Heart right ventricle (tissue), 16 donors: ENCODE measurements around the gene TEAD1. TPM values are rescaled to one million over a fixed set of nuclear protein-coding genes. Genes with fewer than 3 reads are reported as not detected.

Experiments
- ATAC-seq, 8 donors: fragments of 200-7000 bp; cut with Tn5 transposase; one replicate each; pipeline ENCODE4 v1.9.1; 2020; ENCODE audit warnings: mild to moderate bottlenecking in 8 of 8, moderate library complexity in 8 of 8, moderate number of reproducible peaks in 1 of 8
- DNase-seq, 2 donors: peaks; one replicate each; pipeline ENCODE4 v3.0.0-alpha.2; 2020
- H3K27ac ChIP-seq, 10 donors: fragments of 200-600 bp; sonication (generic) in 2 of 10; one replicate each; pipeline versions ENCODE4 v1.5.0 to v1.8.0; 2020 to 2022; ENCODE audit warnings: mild to moderate bottlenecking in 3 of 10
- H3K27me3 ChIP-seq, 7 donors: fragments of 200-600 bp; one replicate each; pipeline ENCODE4 v1.8.0; 2021 to 2022; ENCODE audit warnings: mild to moderate bottlenecking in 2 of 7
- H3K36me3 ChIP-seq, 9 donors: fragments of 200-600 bp; sonication (generic) in 1 of 9; one replicate each; pipeline versions ENCODE4 v1.5.0 to v1.8.0; 2020 to 2022; ENCODE audit warnings: mild to moderate bottlenecking in 2 of 9
- H3K4me1 ChIP-seq, 9 donors: fragments of 200-600 bp; sonication (generic) in 1 of 9; one replicate each; pipeline versions ENCODE4 v1.5.0 to v1.8.0; 2020 to 2022; ENCODE audit warnings: mild to moderate bottlenecking in 4 of 9
- H3K4me3 ChIP-seq, 10 donors: fragments of 200-600 bp; sonication (generic) in 2 of 10; one replicate each; pipeline versions ENCODE4 v1.5.0 to v1.8.0; 2020 to 2022; ENCODE audit warnings: mild to moderate bottlenecking in 7 of 10, moderate library complexity in 2 of 10
- H3K9me3 ChIP-seq, 11 donors: fragments of 200-600 bp in 10 of 11; sonication (generic) in 2 of 11; one replicate each; pipeline versions ENCODE4 v1.5.0 to v1.8.0; 2013 to 2022; ENCODE audit warnings: mild to moderate bottlenecking in 2 of 11, control low read depth in 1 of 11, moderate library complexity in 1 of 11
- CTCF ChIP-seq, 9 donors: fragments of 200-600 bp; sonication (generic) in 2 of 9; IDR thresholded peaks; one replicate each; pipeline versions ENCODE4 v1.5.0 to v1.8.0; 2021 to 2022; ENCODE audit warnings: antibody characterized with exemption in 9 of 9, mild to moderate bottlenecking in 5 of 9, moderate library complexity in 1 of 9
- WGBS, 2 donors: extraction: QIAGEN DNeasy Blood & Tissue Kit; methylation state at CpG; one replicate each; pipeline ENCODE4 v1.1.7; 2013; ENCODE audit warnings: inconsistent platforms in 1 of 2; 5-methylcytosine and 5-hydroxymethylcytosine counted together
- intact Hi-C, 10 donors: fragments of 100-400 bp; cut with DNase I; formaldehyde crosslinking; loops; one replicate each; pipeline versions ENCODE4 v1.11.1 to v1.14.2; 2022
- polyA plus RNA-seq, 2 donors: library from polyadenylated mRNA; stranded (reverse); fragments of 200-250 nt; gene quantifications; one replicate each; pipeline ENCODE4 v1.2.3, GENCODE V29; 2013
- total RNA-seq, 10 donors: library from RNA; stranded (reverse); fragmentation: NEBNext Ultra II Directional in 3 of 10; extraction: Animal tissue kit (Norgen Biotek cat#: 25700) in 3 of 10; gene quantifications; one replicate each; pipeline versions ENCODE4 v1.2.1 to v1.2.4, GENCODE V29; 2021 to 2023
- donor health status: Arrhythmogenic right ventricular cardiomyopathy.
- donor health status: ischemic (EF 13 %, LVEDD 7.1; RV severe dilation, severe dysfunction).
- donor health status: healthy with polysubstance abuse.
- donor health status: DM: no; HTN: yes; CAD: no.
- donor health status: DM: no; HTN: no; CAD: no.
- donor health status: ischemic (EF 25% LVEDD 6.9; RV normal size, moderate dysfunction).
- donor health status: ischemic (EF 25% LVEDD 5.7; RV mildly dilated, moderate dysfunction).
- donor health status: healthy.
- donor health status: DM: yes; HTN: yes; CAD: no.
- donor health status: Ischemic cardiomyopathy.
- donor health status: ischemic (EF 35%, LVEDD 5.7; RV mildly dilated, moderate dysfunction).
- donor health status: nonischemic (EF 11% LVEDD 7.7; RV severe dilation, severe dysfunction).
- donor health status: DM: yes; HTN: yes; CAD: no.
- donor health status: PGD.
- donor health status: ischemic (EF 29% LVEDD 5.4; RV normal size, mild dysfunction).
- donor health status: nonischemic (EF 23%, LVEDD 6.1; RV moderate dilation, normal function).

Gene TEAD1
- total and polyA plus RNA-seq, 12 donors = 12.7 to 138 (median 116) TPM

GRCh38 chr11:12859872-12860657 lies 185.8 kb downstream of the TEAD1 start:
- Histone ChIP-seq H3K36me3 (no peaks in the 10 kb centered on the region), H3K4me3 (no peak overlapping the region), H3K27me3 (peaks cover 0 to 14% (median 0%) of the 10 kb centered on the region in 7 donors), H3K9me3 (no peaks in the 10 kb centered on the region), H3K27ac (no peak overlapping the region), H3K4me1 (peaks cover 3 to 48% (median 22%) of the 10 kb centered on the region in 9 donors)
- intact Hi-C loops = no loop called here
- TF ChIP-seq CTCF (IDR thresholded peaks at IDR 0.05) = no peak
- 81 to 84% methylated on average over 3 of the region's 3 CpGs for WGBS, 2 donors
- DNase-seq (no peak), ATAC-seq (no peak)

- 85 to 86% methylated on average over 2 of the region's 2 CpGs for WGBS, 2 donors
- Histone ChIP-seq H3K27ac (no peak overlapping the region), H3K36me3 (no peaks in the 10 kb centered on the region), H3K27me3 (peaks cover 0 to 14% (median 0%) of the 10 kb centered on the region in 7 donors), H3K9me3 (no peaks in the 10 kb centered on the region), H3K4me3 (no peak overlapping the region), H3K4me1 (peaks cover 3 to 49% (median 24%) of the 10 kb centered on the region in 9 donors)
- intact Hi-C loops = no loop called here
- no peak for TF ChIP-seq CTCF (IDR thresholded peaks at IDR 0.05)
- ATAC-seq (no peak), DNase-seq (no peak)
Measured at GRCh38 chr11:12860827-12861226, 186.6 kb downstream of the TEAD1 start.

GRCh38 chr11:12862696-12863469 lies 188.7 kb downstream of the TEAD1 start:
- ATAC-seq = peak in 7 of 8 donors; percentile 35 to 69 (median 50)
- no peak for TF ChIP-seq CTCF (IDR thresholded peaks at IDR 0.05)
- peak; percentile 28 to 58 for DNase-seq
- peak overlapping the region in 6 of 10 donors; percentile 11 to 54 (median 38) for H3K27ac ChIP-seq
- intact Hi-C loops = no loop called here
- peaks cover 0 to 14% (median 0%) of the 10 kb centered on the region in 7 donors for H3K27me3 ChIP-seq
- H3K4me3 ChIP-seq = peak overlapping the region in 5 of 10 donors; percentile 1 to 16 (median 11)
- H3K36me3 ChIP-seq = no peaks in the 10 kb centered on the region
- peaks cover 3 to 56% (median 28%) of the 10 kb centered on the region in 9 donors for H3K4me1 ChIP-seq
- 33 to 43% methylated on average over 13 of the region's 13 CpGs for whole genome bisulfite sequencing, 2 donors
- no peaks in the 10 kb centered on the region for H3K9me3 ChIP-seq

- H3K27me3 ChIP-seq = peaks cover 0 to 14% (median 0%) of the 10 kb centered on the region in 7 donors
- peak overlapping the region in 5 of 10 donors; percentile 17 to 54 (median 41) for H3K27ac ChIP-seq
- intact Hi-C loops = no loop called here
- WGBS, 2 donors = 66 to 69% methylated on average over 9 of the region's 9 CpGs
- peak overlapping the region in 5 of 10 donors; percentile 1 to 16 (median 11) for H3K4me3 ChIP-seq
- no peak for TF ChIP-seq CTCF (IDR thresholded peaks at IDR 0.05)
- H3K36me3 ChIP-seq = no peaks in the 10 kb centered on the region
- H3K9me3 ChIP-seq = no peaks in the 10 kb centered on the region
- peaks cover 3 to 63% (median 35%) of the 10 kb centered on the region in 9 donors for H3K4me1 ChIP-seq
- no peak for DNase-seq
- ATAC-seq = peak in 3 of 8 donors; percentile 25 to 46 (median 36)
Measured at GRCh38 chr11:12863605-12864121, 189.4 kb downstream of the TEAD1 start.
